NCI-H82 treated with DMSO at 0.1 percent for 48 hours (cell line): ENCODE data around the gene LCN1.

Experiments used
- DNase-seq: peaks from one replicate; lab custom pipeline; 2025; ENCODE audit not compliant: unreplicated experiment; lab: John Stamatoyannopoulos, UW

Gene LCN1

DNA sequence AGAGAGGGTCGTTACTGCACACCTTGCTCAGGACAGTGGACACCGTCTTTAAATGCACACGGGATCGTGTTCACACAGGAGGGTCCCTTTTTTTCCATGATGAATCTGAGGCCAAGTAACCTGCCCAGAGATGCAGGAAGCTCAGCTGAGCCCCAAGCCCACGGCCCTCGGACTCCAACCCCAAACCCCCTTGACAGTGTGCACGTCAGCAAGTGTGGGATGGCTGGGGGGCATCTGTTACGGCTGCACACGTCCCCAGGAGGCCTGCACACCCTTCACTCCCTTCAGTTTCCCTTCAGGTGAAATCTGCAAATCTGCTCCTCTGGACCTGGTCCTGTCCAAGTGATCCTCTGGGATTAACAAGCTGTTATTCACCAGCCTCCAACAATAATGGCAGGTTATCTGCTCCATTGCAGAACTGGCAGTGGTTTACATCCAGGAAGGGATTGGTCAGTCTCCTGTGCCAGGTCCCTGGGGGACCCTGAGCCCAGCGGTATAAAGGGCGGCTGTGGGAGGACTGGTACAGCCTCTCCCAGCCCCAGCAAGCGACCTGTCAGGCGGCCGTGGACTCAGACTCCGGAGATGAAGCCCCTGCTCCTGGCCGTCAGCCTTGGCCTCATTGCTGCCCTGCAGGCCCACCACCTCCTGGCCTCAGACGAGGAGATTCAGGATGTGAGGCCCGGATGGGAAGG lies at the start of gene LCN1:
Gene LCN1 (plus strand): TSS at position 525 of the 692 bp plus-strand sequence. CDS start 58 bp downstream, at position 583.
- no peak for DNase-seq

GRCh38 chr9:135471791-135472640 lies 49.2 kb upstream of the LCN1 start:
- DNase-seq = no peak

DNA sequence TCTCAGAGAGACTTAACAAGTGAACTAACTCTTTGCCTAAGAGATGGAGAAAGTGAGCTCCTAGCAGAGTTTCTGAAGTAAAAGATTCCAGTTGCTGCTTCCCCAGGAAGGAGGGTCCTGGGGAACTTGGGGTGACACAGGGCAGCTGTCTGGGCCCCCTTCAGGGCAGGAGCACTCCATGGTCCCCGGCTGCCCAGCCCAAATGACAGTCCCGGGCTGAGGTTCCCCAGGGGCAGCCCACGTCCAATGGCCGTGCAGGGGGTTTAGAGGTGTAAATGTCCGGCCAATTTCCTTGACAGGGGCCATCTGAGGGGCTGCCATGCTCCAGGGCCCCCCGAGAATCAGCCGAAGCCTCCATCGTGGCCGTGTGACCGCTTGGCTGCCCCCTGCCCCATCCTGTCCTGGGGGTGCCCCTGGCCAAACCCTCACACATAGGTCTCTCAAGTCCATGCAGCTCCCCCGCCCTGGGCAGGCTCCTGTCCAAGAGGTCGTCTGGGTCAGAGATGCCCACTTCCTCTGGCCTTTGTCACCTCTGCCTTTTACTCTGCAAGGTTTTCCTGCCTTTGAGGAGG lies 47.2 kb upstream of the LCN1 start:
- DNase-seq = no peak

DNA sequence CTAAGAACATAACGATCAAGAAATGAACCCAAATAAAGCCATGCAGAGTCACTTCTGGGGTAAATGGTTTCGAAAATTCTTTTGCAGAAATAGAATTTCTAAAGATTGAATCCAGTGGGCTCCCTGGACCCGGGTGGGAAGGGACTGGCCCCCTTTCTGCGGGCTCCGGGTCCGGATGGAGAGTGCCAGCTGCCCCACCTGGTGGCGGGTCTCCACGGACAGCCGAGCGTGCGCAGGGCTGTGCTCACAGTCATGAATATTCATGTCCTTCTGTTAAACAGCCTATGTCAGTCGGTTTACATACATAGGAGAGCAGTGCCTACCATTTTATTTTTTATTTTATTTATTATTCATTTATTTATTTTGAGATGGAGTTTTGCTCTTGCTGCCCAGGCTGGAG lies 46.3 kb upstream of the LCN1 start:
- no peak for DNase-seq

DNA sequence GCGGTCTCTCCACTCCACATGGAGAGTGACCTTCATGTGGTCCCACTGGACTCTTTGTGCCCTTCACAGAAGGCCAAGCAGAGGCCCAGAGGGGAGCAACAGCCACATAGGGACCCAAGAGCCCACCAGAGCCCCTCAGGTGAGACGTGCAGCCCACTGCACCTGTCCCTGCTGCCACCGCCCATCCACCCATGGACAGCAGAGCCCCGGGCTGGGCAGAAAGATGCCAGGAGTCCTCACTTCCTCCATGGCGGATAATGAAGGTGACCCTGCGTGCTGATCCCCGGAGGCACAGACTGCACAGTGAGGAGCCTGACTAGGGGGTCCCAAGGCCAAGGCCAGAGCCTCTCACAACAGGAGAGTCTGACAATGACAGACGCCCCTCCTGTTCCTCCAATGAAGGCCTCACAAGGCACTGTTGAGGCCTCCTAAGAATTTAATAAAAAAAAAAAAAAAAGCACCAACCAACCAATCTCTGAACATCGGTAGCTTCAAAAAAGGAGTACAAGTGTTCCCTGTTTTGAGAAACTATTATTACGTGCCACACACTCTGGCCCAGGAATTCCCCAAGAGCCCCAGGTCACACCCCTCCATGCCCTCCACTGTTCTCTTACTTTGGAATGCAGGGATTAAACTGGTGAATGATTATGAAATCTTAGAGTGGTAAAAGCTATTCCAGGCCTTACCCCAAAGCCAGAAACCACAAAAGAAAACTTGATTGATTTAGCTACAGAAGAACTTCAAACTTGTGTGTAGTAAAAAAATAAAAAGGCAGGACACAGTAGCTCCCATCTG lies 44.5 kb upstream of the LCN1 start:
- no peak for DNase-seq

DNA sequence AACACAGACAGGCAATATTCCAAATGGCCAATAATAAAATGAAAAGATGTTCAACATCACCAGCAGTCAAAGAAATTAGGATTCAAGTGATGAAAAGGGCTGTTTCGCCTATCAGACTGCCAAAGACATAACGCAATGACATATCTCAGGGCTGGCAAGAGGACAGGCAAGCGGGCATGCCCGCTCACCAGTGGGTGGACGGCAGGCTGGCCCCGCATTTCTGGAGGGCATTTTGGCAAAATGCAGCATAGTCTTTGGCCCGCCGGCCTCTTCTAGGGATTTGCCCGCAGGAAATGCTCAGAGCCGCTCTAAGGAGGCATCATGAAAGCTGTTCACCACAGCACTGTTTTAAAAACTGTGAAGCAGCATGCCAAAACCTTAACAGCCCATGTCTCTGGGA lies 43.0 kb upstream of the LCN1 start:
- DNase-seq = no peak

DNA sequence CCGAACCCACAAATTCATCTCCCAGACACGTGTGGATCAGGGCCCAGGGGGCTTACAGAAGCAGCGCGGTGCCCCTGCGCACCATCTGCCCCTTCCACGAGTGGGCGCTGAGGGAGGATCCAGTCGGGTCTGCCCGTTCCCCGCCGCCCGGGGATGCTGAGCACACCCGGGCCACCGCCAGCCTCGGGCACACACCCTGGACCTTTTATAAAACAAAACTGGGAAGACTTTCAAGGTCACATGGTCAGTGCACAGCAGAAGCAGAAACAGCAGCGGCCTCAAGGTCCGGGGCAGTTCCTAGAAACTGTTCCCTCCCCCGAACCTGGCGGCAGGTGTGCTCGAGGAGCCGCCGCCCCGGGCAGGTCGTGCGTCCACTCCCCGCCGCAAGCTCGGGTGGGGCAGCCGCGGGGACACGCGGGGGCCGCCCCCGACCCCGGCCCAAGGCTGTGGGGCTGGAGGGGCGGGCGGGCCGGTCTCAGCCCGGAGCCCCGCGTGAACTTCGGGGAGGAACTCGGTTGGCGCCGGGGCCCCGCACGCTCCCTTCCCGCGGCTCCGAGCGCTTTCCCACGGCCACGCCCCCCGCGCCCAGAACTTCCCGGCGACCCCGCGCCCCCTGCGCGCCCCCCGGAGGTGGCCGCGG lies 42.3 kb upstream of the LCN1 start:
- no peak for DNase-seq

- no peak for DNase-seq
Measured at GRCh38 chr9:135479469-135480052, 41.7 kb upstream of the LCN1 start, which contains the start of gene PPP1R26. PPP1R26 (plus strand) TSS chr9:135479782; CDS start chr9:135484511, 4,729 bp downstream.

DNA sequence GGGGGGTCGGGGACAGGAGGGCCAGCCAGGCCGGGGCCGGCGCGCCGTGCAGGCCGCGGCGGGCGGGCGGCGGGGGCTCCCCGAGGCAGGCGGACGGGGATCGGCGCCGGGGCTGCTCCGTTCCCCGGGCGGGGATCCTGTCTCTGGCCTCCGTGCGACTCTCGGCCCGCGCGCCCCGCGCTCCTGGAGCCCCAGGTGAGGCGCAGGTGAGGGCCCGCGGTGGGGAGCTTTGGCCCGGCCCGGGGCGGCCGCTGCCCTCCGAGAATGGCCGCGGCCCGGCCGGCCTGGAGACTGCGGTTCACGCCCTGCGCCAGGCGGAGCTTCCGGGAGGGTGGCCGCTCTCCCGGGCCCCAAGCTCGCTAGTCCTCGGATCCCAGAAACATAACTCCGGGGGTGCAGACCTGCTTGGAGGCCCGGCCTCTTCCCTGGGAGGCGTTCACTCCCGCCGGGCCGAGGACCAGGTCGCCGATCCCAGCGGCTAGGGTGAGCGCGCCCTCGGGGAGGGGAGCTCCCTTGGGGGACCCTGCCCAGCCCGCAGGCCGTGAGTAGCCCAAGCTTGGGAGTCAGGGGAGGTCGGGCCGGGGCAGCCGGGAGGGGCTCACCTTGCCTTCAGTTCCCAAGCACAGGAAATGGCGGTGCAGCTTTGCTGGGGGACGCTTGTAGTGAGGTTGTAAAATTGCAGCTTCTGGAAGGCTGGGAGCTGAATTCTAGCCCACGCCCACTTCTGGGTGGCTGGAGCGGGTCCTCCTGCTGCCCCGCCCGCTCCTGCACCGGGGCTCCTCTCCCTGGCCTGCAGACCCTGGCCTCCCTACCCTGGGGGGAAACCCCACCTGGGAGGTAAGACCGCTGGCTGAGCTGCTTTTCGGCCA lies 40.9 kb upstream of the LCN1 start:
- no peak for DNase-seq

GRCh38 chr9:135480940-135481310 lies 40.3 kb upstream of the LCN1 start:
- no peak for DNase-seq

DNA sequence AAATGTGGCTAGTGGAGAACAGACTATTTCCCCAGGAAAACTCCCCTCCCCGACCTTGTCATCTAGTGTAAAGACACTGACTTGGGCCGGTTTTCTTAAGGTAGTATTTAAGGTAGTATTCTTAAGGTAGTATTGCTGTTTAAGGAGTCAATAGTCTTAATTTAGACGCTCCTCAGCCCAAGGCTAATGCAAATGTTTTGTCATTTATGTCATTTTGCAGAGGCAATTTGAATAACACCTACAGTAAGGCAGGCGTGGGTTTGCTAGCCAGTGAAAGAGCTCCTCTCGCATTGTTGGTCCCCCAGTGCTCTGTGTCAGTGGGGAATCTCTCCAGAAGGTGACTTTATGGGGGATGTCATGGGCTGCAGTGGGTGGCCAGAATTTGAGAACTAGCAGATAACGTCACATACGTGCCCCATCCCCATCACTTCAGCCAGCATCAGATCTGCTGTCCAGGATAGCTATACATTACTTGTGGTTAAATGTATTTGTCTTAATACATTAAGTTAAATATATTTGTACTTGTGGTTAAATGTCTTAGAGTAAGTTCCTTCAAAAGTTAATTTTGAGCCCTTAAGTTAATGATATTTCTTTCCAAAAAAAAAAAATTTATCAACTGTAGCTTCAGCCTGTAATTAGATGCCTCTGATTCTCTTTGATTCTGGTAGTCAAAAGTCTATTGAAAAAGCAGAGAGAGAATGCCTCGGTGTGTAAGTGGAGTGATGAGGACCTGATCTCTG lies 39.1 kb upstream of the LCN1 start:
- no peak for DNase-seq

DNA sequence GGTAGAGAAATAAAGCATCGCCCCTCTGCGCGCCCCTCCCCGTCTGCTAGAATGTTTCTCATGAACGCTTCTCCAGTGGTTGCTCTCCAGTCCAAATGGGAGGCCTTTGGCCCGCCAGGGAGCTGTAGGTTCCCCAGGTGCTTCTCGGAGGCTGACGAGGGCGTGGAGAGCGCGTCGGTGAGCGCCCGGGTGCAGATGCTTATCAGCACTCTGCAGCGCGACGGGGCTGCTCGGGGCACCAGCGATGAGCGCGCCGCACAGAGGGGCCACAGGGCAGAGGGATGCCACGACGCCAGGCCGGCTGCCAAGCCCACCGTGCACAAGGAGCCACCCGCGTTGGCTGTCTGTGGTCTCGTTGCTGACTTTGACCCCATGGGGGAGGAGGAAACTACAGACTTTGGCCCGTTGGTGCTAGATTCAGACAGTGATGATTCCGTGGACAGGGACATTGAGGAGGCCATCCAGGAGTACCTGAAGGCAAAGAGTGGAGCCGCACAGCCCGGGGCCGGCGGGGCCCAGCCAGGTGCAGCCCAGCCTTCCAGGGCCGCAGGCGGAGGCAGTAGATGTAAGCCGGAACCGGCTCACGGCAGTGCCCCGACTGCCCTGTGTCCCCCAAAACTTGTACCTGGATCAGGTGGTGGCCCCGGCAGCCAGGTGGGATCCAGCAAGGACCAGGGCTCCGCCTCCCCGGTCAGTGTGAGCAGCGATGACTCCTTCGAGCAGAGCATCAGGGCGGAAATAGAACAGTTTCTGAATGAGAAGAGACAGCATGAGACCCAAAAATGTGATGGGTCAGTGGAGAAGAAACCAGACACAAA lies 36.6 kb upstream of the LCN1 start:
- no peak for DNase-seq

GRCh38 chr9:135485385-135485784 lies 35.9 kb upstream of the LCN1 start:
- DNase-seq = no peak

DNA sequence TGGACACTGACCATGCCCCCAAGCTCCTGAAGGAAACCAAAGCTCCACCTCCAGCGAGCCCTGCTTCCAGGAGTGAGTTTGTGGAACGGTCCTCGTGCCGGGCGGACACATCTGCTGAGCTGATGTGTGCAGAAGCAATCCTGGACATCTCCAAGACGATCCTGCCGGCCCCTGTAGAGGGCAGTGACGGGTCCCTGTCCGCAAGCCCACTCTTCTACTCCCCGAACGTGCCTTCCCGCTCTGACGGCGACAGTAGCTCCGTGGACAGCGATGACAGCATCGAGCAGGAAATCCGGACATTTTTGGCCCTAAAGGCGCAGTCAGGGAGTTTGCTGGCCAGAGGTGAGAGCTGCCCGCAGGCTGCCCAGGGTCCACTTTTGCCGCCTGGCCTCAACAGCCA lies 35.4 kb upstream of the LCN1 start:
- no peak for DNase-seq

- DNase-seq = no peak
Measured at GRCh38 chr9:135486267-135487065, 34.8 kb upstream of the LCN1 start.

- DNase-seq = no peak
Measured at GRCh38 chr9:135487281-135488012, 33.8 kb upstream of the LCN1 start.

GRCh38 chr9:135488013-135488330 lies 33.3 kb upstream of the LCN1 start:
- DNase-seq = no peak
